ENCODE data around the gene HDAC9.
A peak's percentile ranks its signal among the peaks of the same experiment; 100 is the strongest.

The HDAC9 gene

GRCh38 chr7:18572154-18572553 is 76.6 kb downstream of the HDAC9 start:
- Mint-ChIP-seq H3K27me3 (no peaks in the 10 kb centered on the region), H3K36me3 (ENCODE audit: low read depth) (no peaks in the 10 kb centered on the region), H3K4me3 (no peak overlapping the region), H3K27ac (no peak overlapping the region), H3K4me1 (peaks cover 9% of the 10 kb centered on the region), H3K9me3 (no peaks in the 10 kb centered on the region)
- DNase-seq, result no peak
- no peak for ATAC-seq

- Mint-ChIP-seq H3K4me1 (peaks cover 13% of the 10 kb centered on the region), H3K27me3 (no peaks in the 10 kb centered on the region), H3K27ac (no peak overlapping the region), H3K9me3 (no peaks in the 10 kb centered on the region), H3K4me3 (no peak overlapping the region), H3K36me3 (ENCODE audit: low read depth) (no peaks in the 10 kb centered on the region)
- DNase-seq (no peak), ATAC-seq (no peak)
Measured at GRCh38 chr7:18572885-18573284, 77.3 kb downstream of the HDAC9 start.

GRCh38 chr7:18573410-18574234 is 78.1 kb downstream of the HDAC9 start:
- ATAC-seq, result peak; percentile 24
- no peak for DNase-seq
- Mint-ChIP-seq H3K27ac (no peak overlapping the region), H3K4me3 (no peak overlapping the region), H3K36me3 (ENCODE audit: low read depth) (no peaks in the 10 kb centered on the region), H3K9me3 (no peaks in the 10 kb centered on the region), H3K4me1 (peaks cover 13% of the 10 kb centered on the region), H3K27me3 (no peaks in the 10 kb centered on the region)

- H3K4me3 Mint-ChIP-seq, result no peak overlapping the region
- peaks cover 13% of the 10 kb centered on the region for H3K4me1 Mint-ChIP-seq
- no peaks in the 10 kb centered on the region for H3K27me3 Mint-ChIP-seq
- DNase-seq (no peak), ATAC-seq (no peak)
- H3K27ac Mint-ChIP-seq, result no peak overlapping the region
- no peaks in the 10 kb centered on the region for H3K36me3 Mint-ChIP-seq (ENCODE audit: low read depth)
- H3K9me3 Mint-ChIP-seq, result no peaks in the 10 kb centered on the region
Measured at GRCh38 chr7:18574235-18574540, 78.6 kb downstream of the HDAC9 start.

- Mint-ChIP-seq H3K36me3 (ENCODE audit: low read depth) (no peaks in the 10 kb centered on the region), H3K4me3 (no peak overlapping the region), H3K4me1 (peaks cover 13% of the 10 kb centered on the region), H3K27ac (no peak overlapping the region), H3K27me3 (no peaks in the 10 kb centered on the region), H3K9me3 (no peaks in the 10 kb centered on the region)
- DNase-seq (no peak), ATAC-seq (no peak)
Measured at GRCh38 chr7:18574676-18575075, 79.1 kb downstream of the HDAC9 start.

GRCh38 chr7:18575622-18576572 is 80.3 kb downstream of the HDAC9 start:
- no peaks in the 10 kb centered on the region for H3K27me3 Mint-ChIP-seq
- H3K36me3 Mint-ChIP-seq (ENCODE audit: low read depth), result no peaks in the 10 kb centered on the region
- DNase-seq, result no peak
- H3K27ac Mint-ChIP-seq, result no peak overlapping the region
- peaks cover 13% of the 10 kb centered on the region for H3K4me1 Mint-ChIP-seq
- ATAC-seq, result no peak
- H3K9me3 Mint-ChIP-seq, result no peaks in the 10 kb centered on the region
- no peak overlapping the region for H3K4me3 Mint-ChIP-seq

- Mint-ChIP-seq H3K4me3 (no peak overlapping the region), H3K36me3 (ENCODE audit: low read depth) (no peaks in the 10 kb centered on the region), H3K9me3 (no peaks in the 10 kb centered on the region), H3K27ac (no peak overlapping the region), H3K4me1 (peaks cover 13% of the 10 kb centered on the region), H3K27me3 (no peaks in the 10 kb centered on the region)
- ATAC-seq (no peak), DNase-seq (no peak)
Measured at GRCh38 chr7:18577096-18577771, 81.7 kb downstream of the HDAC9 start.

GRCh38 chr7:18579698-18580097 is 84.1 kb downstream of the HDAC9 start:
- Mint-ChIP-seq H3K27me3 (no peaks in the 10 kb centered on the region), H3K4me3 (no peak overlapping the region), H3K27ac (no peak overlapping the region), H3K36me3 (ENCODE audit: low read depth) (no peaks in the 10 kb centered on the region), H3K9me3 (no peaks in the 10 kb centered on the region), H3K4me1 (peaks cover 13% of the 10 kb centered on the region)
- ATAC-seq (no peak), DNase-seq (no peak)

- Mint-ChIP-seq H3K4me3 (no peak overlapping the region), H3K36me3 (ENCODE audit: low read depth) (no peaks in the 10 kb centered on the region), H3K27ac (no peak overlapping the region), H3K27me3 (no peaks in the 10 kb centered on the region), H3K4me1 (peaks cover 11% of the 10 kb centered on the region), H3K9me3 (no peaks in the 10 kb centered on the region)
- no peak for DNase-seq
- ATAC-seq, result no peak
Measured at GRCh38 chr7:18580950-18581349, 85.4 kb downstream of the HDAC9 start.

- ATAC-seq (no peak), DNase-seq (no peak)
- Mint-ChIP-seq H3K36me3 (ENCODE audit: low read depth) (no peaks in the 10 kb centered on the region), H3K4me3 (no peak overlapping the region), H3K27me3 (no peaks in the 10 kb centered on the region), H3K27ac (no peak overlapping the region), H3K4me1 (no peaks in the 10 kb centered on the region), H3K9me3 (no peaks in the 10 kb centered on the region)
Measured at GRCh38 chr7:18583305-18583704, 87.8 kb downstream of the HDAC9 start.

- ATAC-seq, result no peak
- Mint-ChIP-seq H3K4me1 (peaks cover 6% of the 10 kb centered on the region), H3K27me3 (no peaks in the 10 kb centered on the region), H3K4me3 (no peak overlapping the region), H3K27ac (no peak overlapping the region), H3K9me3 (no peaks in the 10 kb centered on the region), H3K36me3 (ENCODE audit: low read depth) (no peaks in the 10 kb centered on the region)
- no peak for DNase-seq
Measured at GRCh38 chr7:18590241-18590640, 94.7 kb downstream of the HDAC9 start.

GRCh38 chr7:18590744-18591340 is 95.3 kb downstream of the HDAC9 start:
- no peak for ATAC-seq
- H3K36me3 Mint-ChIP-seq (ENCODE audit: low read depth), result no peaks in the 10 kb centered on the region
- no peak for DNase-seq
- no peaks in the 10 kb centered on the region for H3K9me3 Mint-ChIP-seq
- no peaks in the 10 kb centered on the region for H3K27me3 Mint-ChIP-seq
- H3K4me3 Mint-ChIP-seq, result no peak overlapping the region
- peaks cover 6% of the 10 kb centered on the region for H3K4me1 Mint-ChIP-seq
- H3K27ac Mint-ChIP-seq, result no peak overlapping the region

- H3K27me3 Mint-ChIP-seq, result no peaks in the 10 kb centered on the region
- H3K9me3 Mint-ChIP-seq, result no peaks in the 10 kb centered on the region
- DNase-seq (no peak), ATAC-seq (no peak)
- no peaks in the 10 kb centered on the region for H3K36me3 Mint-ChIP-seq (ENCODE audit: low read depth)
- H3K27ac Mint-ChIP-seq, result no peak overlapping the region
- H3K4me3 Mint-ChIP-seq, result no peak overlapping the region
- peaks cover 6% of the 10 kb centered on the region for H3K4me1 Mint-ChIP-seq
Measured at GRCh38 chr7:18593602-18594279, 98.2 kb downstream of the HDAC9 start.

- no peaks in the 10 kb centered on the region for H3K27me3 Mint-ChIP-seq
- no peaks in the 10 kb centered on the region for H3K4me1 Mint-ChIP-seq
- H3K36me3 Mint-ChIP-seq (ENCODE audit: low read depth), result peaks cover 17% of the 10 kb centered on the region
- no peak overlapping the region for H3K4me3 Mint-ChIP-seq
- DNase-seq, result no peak
- H3K27ac Mint-ChIP-seq, result no peak overlapping the region
- peaks cover 23% of the 10 kb centered on the region for H3K9me3 Mint-ChIP-seq
- no peak for ATAC-seq
Measured at GRCh38 chr7:18597754-18598153, 102.2 kb downstream of the HDAC9 start.

All from activated naive CD8-positive, alpha-beta T cell treated with anti-CD3 and anti-CD28 coated beads, Interleukin-2, amount 50 U/mL, for 24 hours (primary cell).